ENCODE results near the gene TBC1D12.

TBC1D12 gene

DNA sequence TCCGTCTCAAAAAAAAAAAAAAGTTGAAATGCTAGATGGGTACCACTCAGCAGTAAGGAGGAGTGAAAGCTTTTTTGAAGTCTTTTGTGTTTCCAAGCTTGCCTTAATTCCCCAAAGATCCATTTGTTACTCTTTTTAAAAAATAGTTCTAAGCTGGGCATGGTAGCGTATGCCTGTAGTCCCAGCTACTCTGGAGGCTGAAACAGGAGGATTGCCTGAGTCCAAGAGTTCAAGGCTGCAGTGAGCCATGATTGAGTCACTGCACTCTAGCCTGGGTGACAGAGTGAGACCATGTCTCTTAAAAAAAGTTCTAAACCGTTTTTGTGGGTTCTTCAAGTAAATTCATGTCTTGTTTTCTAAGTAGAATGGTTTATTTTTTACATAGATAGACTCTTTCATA lies 5.3 kb downstream of the TBC1D12 start:
- no peak for DNase-seq (ENCODE audit: low spot score)

DNA sequence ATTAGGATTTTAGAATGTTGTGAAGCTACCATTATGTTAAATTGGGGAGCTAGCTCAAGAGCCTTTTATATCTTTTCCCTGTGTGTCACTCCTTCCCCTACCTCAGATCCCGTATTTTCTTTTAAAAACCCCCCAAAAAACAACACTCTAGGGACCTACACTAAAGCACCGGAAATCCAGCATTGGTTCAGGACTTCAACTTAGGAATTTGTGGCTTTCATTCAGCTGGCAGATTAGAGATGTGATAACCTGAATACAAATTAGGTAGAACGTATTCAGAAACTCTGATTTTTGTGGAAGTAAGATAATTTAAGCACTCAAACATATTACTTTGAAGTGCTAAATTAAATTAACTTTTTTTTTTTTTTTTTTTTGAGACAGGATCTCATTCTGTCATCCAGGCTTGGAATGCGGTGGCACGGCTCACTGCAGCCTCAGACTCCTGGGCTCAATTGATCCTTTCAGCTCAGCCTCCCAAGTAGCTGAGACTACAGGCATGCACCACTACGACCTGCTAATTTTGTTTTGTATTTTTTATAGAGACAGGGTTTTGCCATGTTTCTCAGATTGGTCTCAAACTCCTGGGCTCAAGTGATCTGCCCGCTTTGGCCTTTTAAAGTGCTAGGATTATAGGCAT lies 6.8 kb downstream of the TBC1D12 start:
- no peak for DNase-seq (ENCODE audit: low spot score)

DNA sequence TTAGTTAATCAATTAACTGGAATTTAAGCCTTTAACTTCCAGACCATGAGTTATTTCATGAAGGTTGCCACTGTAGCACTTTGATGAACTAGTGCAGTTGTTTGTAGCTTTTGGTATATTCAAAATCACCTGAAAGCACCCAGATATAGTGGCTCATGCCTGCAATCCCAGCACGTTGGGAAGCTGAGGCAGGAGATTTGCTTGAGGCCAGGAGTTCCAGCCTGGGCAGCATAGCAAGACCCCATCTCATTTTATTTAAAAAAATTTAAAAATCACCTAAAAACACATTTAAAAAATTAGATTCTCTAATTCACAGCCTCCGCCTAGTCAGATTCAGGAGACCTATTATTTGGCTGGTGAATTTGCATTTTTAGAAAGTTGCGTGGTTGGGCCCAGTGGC lies 9.0 kb downstream of the TBC1D12 start:
- no peak for DNase-seq (ENCODE audit: low spot score)

DNA sequence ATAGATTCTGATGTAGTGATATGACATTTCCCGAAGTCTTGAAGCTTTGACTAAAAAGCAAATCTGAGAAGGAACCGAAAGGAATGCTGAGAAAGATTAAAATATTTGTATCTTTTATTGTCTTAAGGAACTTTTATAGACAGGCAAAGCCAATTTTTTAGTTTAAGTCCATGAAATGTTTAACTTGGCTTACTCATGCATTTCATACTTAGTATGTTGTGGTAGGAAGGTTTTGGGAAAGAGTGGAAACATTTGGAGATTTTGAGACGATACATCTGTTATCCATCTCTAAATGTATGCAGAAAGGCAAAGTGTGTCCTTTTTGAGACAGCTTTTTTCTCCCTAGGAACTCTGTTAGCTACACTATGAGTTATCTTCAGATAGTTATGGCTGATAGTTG lies 10.1 kb downstream of the TBC1D12 start:
- DNase-seq (ENCODE audit: low spot score), result no peak

DNA sequence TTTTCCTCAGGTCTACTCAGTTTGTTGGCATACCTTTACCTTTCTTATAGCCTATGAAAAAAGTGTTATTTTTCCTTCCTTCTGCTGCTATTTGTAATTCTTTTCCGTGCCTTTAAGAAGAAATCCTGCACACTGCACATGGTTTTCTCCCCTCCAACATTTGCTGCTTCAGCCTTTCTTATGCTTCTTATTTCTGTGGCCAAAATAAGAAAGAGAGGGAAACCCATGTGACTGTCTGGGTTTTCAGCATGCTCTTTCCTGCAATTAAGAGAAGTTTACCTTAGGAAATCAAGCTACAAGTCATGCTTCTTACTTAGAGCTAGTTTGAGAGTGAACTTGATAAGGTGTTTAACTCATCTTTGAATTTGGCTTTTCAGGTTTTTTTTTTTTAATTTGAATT lies 11.0 kb downstream of the TBC1D12 start:
- no peak for DNase-seq (ENCODE audit: low spot score)

DNA sequence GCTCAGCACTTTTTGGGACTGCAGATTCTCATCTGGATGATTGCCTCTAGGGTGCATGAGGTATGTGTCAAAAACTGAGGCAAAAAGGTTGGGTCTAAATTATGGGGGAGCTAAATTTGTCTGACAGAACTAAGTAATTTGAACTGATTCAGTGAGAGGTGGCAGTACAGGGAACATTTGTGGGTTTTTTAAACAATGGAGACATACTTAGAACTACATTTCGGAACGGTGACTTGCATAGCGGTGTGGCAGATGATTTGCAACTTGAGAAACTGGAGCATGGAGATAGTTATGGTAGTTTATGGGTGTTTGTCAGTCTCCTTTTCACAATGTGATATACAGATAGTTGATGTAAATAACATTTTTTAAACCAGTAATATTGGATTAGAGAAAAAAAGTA lies 14.6 kb downstream of the TBC1D12 start:
- no peak for DNase-seq (ENCODE audit: low spot score)

DNA sequence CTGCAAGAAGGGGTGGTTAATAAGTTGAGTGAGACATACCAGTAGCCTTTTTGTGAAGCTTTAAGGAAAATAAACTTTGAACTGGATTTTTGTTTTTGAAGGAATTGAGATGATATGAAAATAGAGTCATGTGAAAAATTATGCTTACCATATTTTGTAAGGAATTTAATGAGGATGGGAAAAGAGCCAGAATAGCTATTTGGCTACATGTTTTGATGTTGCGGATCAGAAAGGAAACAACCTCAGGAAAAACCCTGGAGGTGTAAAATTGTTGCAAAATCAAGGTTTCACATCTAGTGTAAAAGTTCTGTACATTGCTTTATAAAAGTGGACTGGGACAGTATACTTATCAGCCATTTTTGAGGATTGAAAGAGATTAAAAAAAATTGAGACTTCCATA lies 15.0 kb downstream of the TBC1D12 start:
- no peak for DNase-seq (ENCODE audit: low spot score)

DNA sequence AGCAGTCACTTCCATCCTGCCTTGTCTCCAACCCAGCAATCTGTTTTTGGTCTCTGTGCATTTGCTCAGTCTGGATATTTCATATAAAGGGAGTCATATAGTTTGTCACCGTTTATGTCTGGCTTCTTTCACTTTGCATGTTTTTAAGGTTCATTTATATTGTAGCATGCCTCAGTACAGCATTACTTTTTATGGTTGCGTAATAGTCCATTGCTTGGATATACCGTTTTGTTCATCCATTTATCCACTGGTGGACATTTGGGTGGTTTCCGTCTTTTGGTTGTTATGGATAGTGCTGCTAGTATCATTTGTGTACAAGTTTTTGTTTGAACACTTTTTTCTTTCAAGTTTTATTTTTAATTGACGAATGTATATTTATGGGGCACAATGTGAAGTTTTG lies 18.2 kb downstream of the TBC1D12 start:
- no peak for DNase-seq (ENCODE audit: low spot score)

DNA sequence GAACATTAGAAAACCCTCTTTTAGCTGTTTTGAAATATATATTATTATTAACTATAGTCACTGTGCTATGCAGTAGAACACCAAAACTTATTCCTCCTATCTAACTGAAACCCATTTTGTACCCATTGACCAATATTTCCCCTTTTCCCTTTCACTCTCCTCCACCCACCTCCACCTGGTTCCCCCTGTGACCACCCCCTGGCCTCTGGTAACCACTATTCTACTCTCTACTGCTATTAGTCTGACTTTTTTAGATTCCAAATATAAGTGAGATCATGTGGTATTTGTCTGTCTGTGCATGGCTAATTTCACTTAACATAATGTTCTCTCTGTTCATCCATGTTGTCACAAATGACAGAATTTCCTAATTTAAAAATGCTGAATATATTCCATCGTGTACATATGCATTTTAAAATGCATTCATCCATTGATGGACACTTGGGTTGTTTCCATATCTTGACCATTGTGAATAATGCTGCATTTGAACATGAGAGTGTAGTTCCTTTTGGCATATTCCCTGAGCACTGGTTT lies 18.7 kb downstream of the TBC1D12 start:
- no peak for DNase-seq (ENCODE audit: low spot score)

DNA sequence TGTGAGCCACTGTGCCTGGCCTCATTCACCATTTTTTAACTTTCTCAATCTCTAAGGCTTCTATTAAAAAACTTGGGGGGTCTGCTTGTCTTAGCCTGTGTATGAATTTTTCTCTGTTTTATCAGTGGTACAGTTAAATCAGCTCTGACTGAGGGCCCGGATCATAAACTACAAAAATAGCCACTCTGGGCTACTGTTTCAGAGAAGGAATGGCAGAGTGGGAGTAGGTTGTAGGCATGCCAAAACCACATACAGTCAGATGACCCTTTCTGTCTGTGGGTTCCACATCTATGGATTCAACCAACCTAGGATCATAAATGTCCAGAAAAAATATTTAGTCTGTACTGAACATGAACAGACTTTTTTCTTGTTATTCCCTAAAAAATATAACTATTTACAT lies 21.3 kb downstream of the TBC1D12 start:
- no peak for DNase-seq (ENCODE audit: low spot score)

DNA sequence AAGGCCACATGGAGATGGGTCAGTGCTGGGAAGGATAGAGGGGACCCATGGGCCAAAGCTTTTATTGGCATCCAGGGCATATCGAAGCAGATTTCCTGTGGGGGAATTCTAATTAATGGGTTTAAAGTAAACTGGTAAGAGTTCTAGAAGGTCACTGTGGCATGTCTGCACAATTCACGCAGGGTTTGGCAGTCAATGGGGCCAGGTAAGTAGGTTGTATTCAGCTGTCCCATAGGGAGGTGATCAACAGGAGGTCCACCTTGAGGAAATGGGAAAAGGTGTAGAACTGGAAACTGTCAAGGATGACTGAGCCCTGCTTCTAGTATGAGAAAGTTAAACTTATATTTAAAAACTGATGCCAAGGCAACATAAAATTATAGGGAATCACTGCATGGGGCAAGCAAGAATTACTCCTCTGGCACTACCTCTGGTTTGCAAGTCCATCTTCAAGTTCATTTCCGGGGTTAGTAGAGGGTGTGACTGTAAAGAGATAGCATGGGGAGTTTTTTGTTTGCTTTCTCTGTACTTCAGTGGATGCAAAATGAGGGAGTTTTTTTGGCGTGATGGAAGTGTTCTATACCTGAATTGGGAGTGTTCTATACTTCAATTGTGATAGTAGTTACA lies 22.5 kb downstream of the TBC1D12 start:
- DNase-seq (ENCODE audit: low spot score), result no peak

DNA sequence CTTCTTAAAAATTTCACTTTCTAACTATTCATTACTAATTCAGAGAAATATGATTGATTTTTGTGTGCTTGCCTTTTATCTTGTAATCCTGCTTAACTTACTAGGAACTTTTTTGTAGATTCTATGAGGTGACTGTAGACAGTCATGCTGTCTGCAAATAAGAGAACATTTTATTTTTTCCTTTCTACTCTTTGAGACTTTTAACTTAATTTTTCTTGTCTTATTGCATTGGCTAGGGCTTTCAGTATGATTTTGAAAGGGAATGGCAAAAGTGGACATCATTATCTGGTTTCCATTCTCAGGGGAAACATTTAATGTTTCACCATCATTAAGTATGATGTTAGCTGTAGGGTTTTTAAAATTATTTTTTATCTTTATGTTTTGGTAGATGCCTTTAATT lies 23.6 kb downstream of the TBC1D12 start:
- no peak for DNase-seq (ENCODE audit: low spot score)

DNA sequence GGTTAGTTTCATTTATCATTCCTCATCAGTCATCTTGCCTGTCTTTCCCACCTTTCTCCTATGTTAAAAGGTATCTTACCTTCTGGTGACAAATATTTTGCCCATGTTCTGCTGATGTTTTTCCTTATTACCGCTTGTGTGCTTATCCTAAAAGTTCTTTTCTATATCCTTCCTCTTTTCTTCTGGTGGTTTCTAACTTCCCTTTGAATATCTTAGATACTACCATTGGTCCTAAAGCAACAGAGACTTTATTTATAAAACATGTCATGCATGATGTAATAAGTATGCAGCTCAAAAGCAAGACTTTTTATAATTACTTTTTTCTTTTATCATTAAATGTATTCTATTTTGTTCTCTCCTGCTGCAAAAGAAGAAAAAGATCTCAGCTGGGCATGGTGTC lies 24.8 kb downstream of the TBC1D12 start:
- DNase-seq (ENCODE audit: low spot score), result no peak

DNA sequence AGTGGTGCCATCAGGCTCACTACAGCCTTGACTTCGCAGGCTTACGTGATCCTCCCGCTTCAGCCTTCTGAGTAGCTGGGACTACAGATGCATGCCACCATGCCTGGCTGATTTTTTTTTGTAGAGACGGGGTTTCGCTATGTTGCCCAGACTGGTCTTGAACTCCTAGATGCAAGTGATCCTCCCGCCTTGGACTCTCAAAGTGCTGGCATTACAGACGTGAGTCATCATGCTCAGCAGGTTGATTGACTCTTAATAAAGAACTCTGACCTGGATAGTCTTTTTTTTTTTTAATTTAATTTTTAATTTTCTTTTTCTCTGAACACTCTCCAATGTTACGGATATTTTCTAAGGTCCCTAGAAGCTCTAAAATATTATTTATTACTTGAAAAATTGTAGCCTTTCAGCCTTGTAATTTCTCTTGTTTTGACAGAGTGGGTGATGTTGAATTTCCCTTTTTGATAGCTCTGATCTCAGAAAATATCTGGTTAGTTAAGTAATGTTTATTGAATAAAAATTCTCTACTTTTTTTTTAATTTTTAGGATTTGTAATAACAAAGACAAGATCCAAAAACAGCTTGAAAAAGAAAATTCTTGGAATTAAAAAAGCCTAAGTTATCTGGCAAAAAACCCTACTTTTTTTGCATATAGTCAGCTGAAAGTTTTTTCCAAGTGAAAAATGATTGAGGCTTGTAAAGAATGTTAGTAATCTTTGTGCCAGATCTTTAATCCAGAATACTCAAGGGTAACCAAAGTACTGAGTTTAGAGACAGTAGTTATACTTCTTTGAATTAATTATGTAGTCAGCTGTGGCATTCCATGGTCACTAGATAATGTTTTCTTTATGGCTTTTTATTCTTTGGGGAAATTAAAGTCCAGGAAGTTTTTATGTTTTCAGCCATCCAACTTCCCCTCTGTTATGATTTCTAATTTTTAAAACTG lies 26.7 kb downstream of the TBC1D12 start:
- DNase-seq (ENCODE audit: low spot score), result no peak

DNA sequence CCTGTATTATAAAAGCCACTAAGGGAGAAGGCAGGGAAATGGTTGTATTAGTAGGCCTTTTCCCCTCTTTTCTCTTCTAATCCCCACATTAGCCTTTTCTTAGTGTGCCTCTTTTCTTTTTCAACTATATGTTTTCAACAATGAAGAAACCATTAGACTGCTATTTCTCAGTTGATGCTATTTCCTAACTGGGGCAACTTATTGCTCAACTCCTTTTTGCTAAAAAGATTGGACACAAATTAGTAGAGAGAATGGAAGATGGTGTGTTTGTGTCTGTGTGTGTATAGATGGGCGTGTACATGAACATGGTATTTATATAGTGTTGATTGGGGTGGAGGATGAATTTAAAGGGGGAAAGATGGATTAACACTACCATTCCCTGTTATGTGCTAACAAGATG lies 28.4 kb downstream of the TBC1D12 start:
- no peak for DNase-seq (ENCODE audit: low spot score)

DNA sequence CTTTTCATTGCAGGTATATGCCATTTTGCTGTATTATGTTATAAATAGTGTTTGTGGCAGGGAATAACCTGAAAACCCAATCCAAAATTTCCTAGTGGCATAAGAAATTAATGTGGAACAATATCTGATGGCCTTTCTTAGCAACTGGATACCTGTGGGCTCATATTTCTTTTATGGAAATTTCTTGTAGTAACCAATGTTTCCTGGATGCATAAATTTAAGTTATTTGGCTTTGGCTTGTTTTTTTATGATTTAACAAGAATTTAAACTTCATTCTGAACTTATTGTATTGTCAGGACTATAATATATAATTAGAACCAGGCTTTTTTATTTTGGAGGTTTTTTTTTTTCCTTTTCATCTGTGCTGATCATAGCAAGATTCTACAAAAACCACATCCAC lies 30.1 kb downstream of the TBC1D12 start:
- DNase-seq (ENCODE audit: low spot score), result no peak

DNA sequence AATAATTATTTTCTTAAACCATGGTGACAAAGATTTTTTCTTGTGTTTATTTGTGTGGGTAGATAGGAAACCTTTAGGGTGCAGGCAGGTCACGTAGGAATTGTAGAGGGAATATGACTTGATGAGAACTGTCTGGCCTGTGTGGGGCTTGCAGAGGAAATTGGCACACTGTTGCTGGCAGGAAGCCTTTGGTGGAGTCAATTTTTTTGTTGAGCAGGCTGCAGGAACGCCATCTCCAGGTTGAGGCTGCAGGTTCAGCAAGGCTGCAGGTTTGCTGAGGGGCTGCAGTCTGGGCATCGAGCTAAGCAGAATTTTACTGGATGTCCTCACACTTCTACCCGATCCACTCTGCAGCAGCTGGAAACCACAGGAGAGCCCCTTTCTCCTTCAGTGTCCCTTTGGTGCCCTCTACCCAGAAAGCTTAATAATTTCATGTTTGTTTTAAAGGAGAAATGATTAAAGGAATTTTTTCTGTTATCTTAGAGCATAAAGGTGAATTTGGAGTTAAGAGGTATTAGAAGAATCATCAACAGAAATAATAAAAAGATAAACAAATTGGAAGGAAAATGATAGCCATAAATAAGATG lies 37.0 kb downstream of the TBC1D12 start:
- no peak for DNase-seq (ENCODE audit: low spot score)

DNA sequence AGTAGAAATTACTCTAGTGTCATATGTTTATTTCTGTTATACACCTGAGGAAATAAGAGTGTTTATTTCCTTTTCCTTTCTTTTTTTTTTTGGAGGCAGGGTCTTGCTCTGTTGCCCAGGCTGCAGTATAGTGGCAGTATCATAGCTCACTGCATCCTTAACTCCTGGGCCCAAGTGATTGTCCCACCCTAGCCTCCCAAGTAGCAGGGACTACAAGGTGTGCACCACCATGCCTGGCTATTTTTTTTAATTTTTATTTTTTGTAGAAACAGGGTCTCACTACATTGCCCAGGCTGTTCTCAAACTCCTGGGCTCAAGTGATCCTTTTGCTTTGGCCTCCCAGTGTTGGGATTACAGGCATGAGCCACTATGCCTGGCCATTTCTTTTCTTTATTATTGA lies 37.8 kb downstream of the TBC1D12 start:
- DNase-seq (ENCODE audit: low spot score), result no peak

DNA sequence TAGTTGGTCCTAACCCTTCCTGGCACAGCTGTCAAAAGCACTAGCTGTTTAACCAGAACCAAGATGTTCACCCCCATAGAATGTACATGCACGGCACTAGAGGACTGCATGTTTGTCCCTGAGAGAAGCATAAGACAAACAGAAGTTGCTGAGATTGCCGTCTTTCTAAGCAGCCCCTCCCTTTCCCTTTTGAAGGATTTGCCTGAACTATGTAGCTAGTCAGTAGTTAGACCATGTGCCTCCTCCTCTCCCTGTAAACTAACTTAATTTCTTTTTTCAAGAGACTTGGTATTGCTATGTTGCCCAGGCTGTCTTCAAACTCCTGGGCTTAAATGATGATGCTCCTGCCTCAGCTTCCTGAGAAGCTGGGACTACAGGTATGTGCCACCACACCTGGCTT lies 40.7 kb downstream of the TBC1D12 start:
- DNase-seq (ENCODE audit: low spot score), result no peak

DNA sequence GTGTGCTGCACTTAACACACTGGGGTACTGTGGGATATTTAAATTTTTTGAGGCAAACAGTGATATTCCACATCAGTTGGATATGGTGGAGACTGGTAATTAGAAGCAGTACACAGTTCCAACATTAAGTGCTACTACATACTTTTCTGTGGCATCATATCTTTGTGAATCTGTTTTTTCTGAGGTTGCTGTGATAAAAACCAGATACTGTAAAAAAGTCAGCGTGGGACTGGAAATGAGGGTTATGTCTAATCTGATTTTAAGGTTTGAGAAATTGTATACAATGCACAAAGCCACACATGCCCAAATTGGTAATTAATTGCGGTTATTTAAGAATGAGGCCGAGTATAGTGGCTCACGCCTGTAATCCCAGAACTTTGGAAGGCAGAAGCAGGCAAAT lies 41.2 kb downstream of the TBC1D12 start:
- DNase-seq (ENCODE audit: low spot score), result no peak

DNA sequence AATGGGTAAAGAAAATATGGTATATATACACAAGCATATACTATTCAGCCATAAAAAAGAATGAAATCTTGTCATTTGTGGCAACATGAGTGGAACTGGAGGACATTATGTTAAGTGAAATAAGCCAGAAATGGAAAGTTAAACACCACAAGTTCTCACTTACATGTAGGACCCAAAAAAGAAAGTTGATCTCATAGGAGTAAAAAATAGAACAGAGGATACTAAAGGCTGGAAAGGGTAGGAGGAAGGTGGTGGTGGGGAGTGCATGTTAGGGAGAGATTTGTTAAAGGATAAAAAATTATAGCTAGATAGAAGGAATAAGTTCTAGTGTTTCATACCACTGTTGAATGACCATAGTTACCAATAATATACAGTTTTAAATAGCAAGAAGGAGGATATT lies 48.4 kb downstream of the TBC1D12 start:
- no peak for DNase-seq (ENCODE audit: low spot score)

DNA sequence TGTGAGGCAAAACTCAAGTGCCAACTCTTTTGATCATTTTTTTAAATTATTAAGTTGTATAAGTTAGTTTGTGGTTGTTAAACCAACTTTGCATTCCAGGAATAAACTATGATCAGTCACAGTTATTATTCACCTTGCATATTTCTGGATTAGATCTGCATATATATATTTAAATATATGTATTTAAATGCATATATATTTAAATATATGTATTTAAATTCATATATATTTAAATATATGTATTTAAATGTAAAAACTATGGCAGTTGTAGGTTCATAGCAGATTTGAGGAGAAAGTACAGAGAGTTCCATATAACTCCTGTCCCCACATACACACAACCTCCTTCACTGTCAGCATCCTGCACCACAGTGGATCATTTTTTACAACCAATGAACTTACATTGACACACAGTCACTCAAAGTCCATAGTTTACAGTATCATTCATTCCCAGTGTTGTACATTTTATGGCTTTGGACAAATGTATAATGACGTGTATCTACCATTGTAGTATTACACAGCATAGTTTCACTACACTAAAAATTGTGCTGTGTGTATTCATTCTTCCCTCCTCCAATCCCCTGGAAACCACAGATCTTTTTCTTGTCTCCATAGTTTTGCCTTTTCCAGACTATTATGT lies 49.7 kb downstream of the TBC1D12 start:
- DNase-seq (ENCODE audit: low spot score), result no peak

Data from hematopoietic multipotent progenitor cell treated with erythropoietin and hydrocortisone succinate and interleukin-3 and kit ligand, for 17 days (in vitro differentiated cells).